Endometrial microvascular endothelial cells (primary cell): ENCODE data around the gene SH3BP4. TPM values are rescaled to one million over a fixed set of nuclear protein-coding genes. Genes with fewer than 3 reads are reported as not detected.

ENCODE experiments used
- in situ Hi-C: cut with HindIII; loops from 2 replicates; pipeline ENCODE4 v1.10.0; 2017; ENCODE audit warnings: low sequenced_read_pairs, low pct_unique_long_range_greater_than_20kb; ENCODE audit errors: inconsistent ontology term
- total RNA-seq: library from RNA; depleted of rRNA; stranded (reverse); fragments of >200 nt; gene quantifications from one replicate; pipeline ENCODE4 v1.2.3, GENCODE V29; 2015; ENCODE audit errors: inconsistent ontology term

The SH3BP4 gene, protein sequence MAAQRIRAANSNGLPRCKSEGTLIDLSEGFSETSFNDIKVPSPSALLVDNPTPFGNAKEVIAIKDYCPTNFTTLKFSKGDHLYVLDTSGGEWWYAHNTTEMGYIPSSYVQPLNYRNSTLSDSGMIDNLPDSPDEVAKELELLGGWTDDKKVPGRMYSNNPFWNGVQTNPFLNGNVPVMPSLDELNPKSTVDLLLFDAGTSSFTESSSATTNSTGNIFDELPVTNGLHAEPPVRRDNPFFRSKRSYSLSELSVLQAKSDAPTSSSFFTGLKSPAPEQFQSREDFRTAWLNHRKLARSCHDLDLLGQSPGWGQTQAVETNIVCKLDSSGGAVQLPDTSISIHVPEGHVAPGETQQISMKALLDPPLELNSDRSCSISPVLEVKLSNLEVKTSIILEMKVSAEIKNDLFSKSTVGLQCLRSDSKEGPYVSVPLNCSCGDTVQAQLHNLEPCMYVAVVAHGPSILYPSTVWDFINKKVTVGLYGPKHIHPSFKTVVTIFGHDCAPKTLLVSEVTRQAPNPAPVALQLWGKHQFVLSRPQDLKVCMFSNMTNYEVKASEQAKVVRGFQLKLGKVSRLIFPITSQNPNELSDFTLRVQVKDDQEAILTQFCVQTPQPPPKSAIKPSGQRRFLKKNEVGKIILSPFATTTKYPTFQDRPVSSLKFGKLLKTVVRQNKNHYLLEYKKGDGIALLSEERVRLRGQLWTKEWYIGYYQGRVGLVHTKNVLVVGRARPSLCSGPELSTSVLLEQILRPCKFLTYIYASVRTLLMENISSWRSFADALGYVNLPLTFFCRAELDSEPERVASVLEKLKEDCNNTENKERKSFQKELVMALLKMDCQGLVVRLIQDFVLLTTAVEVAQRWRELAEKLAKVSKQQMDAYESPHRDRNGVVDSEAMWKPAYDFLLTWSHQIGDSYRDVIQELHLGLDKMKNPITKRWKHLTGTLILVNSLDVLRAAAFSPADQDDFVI
- 44.5 TPM for total RNA-seq

DNA sequence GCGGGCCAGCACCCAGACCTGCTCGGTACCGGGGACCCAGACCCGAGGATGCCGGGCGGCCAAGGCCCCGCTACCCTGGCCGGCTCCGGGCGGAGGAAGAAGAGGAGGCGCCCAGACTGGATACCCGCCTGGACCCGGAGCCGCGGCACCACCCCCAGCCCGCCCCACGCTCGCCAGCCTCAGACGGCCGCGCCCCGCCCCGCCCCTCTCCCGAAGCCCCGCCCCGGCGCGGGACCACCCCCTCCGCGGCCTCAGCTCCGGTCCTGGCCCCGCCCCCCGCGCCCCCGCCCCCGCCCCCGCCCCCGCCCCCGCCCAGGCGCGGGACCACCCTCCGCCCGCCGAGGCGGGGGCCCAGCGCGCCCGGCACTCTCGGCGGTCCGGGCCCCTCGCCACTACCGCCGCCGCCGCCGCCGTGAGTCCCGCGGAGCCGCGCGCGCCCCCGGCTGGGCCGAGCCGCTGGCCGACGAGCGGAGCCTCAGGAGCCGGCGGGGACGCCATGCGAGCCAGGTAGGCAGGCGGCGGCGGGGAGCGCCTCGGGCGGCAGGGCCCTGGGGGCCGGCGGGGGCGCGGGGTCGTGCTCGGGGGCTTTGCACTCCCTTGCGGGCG, at the start of gene SH3BP4:
Gene SH3BP4, plus strand, starts transcription at position 354 of the 606 bp plus-strand sequence. CDS start 82,986 bp downstream, outside the sequence.
- in situ Hi-C loops, result no loop called here

DNA sequence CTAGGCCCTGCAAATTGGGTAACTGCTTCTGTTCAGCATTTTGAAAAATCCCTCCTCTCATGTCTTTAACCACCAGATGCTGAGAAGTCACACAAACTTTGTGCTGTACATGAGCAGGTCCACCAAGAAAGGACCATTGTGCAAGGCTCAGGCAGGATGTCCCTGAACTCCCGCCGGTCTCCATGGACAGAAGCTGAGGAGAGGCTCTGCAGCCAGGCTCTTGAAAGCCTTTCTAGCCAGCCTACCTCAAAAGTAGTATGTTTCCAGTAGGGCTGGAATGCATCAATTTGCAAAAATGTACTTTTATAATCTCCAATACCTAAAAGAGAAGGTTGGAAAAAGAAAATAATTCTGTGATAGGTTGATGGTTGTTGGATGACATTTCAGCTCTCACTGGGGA, 47.0 kb upstream of the SH3BP4 start:
- in situ Hi-C loops, result no loop called here

DNA sequence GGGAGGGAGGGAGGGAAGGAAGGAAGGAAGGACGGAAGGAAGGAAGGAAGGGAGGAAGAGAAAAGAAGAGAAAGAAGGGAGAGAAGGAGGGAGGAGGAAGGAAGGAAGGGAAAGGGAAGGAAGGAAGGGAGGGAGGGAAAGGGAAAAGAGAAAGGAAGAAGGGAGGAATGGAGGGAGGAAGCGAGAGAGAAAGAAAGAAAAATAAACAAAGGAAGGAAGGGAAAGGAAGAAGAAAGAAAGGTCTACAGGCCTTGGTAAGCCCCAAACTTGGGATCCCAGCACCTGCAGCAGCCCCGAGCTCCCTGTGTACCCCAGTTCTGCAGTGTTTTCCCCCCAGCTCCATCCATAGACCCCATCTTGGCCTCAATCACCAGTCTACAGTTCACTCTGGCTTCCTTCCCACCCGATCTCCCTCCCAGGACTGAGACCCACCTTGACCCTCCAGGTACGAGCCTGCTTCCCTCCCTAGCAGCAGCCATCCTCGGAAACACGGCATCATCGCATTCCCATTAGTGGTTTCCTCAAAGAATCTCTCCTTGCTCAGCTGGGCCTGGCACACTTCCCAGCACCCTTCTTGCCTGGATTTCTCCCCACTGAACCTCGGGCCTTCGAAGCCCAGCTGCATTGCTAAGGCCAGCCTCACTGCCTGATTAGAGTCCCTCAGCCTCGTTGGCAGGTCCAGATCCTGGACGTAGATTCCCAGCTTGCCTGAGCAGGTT, 46.1 kb upstream of the SH3BP4 start:
- in situ Hi-C loops, result no loop called here

DNA sequence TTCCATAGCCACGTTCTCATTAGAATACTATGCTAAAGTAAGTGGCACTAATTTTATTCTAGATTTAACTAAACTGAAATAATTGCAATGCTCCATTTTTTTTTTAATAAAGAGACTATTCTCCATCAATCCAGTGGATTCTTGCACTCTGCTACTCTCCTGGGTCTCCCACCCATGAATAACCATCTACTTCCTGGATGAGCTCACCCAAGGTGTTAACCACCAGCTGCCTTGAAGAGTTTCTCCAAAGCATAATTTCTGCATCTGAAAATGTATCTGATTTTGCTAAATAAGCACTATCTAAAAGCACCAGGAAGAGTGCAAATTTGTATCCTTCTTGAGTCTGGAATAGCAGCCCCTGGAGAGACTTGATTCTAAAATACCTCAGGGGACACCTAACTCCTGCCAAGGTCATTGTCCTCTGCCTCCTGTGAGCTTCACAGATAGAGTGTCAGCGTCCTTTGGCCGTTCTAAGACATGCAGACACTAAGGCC, 41.6 kb upstream of the SH3BP4 start:
- in situ Hi-C loops, result no loop called here

DNA sequence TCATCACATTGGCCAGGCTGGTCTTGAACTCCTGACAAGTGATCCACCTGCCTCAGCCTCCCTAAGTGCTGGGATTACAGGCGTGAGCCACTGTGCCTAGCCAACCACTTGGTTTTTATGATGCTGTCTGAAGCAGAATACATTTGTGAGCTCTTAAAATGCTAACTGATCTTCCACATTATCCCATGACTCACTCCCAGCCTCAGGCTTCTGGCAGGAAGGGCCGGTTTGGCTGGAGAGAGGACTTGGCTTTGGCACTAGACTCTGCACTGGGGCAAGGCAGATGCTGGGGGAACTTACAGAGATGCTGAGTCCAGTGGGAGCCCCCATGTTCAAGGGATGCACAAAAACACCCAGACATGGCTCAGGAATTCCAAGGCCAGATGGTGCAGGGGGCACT, 40.5 kb upstream of the SH3BP4 start:
- in situ Hi-C loops, result no loop called here

DNA sequence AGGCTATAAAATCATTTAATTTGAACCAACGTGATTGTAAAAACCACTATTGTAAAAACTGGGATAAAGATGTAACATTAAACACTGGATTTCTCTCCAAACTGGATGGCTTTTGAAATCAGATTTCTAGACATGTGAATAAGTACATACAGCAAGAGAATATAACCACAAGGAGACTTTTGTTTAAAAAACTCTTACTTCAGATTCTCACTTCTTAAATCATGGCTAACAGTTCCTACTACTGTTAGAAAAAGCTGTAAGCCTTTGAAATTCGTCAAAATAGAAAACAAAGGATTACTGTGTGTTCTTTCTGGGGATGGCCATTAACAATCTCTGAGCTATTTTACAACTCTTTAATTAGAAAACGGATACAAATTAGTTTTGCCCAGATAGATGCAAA, 39.4 kb upstream of the SH3BP4 start:
- in situ Hi-C loops, result no loop called here

DNA sequence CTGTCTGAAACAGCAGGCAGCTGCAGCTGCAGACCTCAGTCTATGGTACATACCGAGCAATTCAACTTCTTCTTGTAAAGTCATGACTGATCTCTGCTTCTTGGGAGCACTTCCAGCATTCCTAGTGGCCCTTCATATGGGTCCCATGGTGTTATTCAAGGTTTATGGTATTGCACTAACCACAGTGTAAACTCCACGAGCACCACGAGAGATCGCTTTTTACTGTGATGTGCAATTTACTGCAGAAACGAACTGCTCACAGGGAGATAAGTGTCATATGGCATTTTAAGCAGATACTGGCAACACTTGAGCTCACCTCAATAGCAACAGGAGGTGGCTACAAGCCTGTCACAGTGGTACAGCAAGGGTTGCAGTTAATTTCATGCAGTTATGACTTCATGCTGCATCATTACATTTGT, 38.6 kb upstream of the SH3BP4 start:
- in situ Hi-C loops, result no loop called here

DNA sequence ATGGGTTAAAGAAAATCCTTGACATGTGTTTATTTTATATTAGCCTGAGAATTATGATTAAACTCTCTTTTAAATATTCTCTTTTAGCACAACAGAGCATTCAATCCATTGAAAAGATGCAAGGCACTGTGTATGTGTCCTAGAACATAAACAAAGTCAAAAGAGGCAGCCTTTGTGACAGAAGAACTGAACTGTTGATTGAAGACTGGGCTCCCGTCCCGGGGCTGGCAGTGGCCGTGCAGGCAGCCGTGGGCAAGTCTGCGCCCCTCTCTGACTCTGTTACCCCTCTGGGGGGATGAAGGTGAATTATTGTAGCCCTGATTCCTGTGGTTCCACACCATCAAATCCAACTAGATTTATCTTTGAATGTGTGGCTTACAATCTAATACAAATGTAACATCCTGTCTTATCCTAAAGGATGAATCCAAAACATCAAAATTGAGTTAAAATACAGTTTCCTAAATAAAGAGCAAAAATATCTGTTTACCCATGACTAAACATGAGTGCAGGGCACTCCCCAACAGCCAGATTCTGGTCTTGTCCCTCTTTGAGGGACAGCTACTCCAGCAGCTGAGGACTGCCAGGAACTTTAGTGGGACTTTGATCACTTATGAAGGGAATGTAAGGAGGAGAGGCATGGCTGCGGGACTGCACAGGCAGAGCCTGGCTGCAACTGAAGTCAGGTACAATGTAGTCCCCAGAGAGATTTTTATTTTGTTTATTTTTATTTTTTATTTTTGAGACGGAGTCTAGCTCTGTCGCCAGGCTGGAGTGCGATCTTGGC, 37.3 kb upstream of the SH3BP4 start:
- in situ Hi-C loops, result no loop called here

DNA sequence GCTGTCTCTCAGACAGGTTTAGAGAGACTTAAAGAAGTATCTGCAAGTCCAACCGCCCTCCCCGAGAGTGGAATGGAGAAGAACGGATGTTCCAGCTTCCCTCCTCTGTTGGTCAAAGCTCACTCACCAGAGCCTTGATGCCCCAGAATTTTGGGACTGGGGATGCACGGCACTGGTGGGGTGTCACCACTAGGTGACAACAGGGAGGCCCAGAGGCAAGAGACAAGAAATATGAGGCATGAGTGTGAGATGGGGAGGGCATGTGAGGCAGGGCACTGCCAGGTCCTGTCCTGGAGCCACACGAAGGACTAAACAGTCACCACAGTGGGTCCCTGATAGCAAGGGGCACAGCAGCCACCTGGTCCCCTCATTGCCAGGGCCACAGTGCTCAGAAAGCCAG, 35.1 kb upstream of the SH3BP4 start:
- in situ Hi-C loops, result no loop called here

DNA sequence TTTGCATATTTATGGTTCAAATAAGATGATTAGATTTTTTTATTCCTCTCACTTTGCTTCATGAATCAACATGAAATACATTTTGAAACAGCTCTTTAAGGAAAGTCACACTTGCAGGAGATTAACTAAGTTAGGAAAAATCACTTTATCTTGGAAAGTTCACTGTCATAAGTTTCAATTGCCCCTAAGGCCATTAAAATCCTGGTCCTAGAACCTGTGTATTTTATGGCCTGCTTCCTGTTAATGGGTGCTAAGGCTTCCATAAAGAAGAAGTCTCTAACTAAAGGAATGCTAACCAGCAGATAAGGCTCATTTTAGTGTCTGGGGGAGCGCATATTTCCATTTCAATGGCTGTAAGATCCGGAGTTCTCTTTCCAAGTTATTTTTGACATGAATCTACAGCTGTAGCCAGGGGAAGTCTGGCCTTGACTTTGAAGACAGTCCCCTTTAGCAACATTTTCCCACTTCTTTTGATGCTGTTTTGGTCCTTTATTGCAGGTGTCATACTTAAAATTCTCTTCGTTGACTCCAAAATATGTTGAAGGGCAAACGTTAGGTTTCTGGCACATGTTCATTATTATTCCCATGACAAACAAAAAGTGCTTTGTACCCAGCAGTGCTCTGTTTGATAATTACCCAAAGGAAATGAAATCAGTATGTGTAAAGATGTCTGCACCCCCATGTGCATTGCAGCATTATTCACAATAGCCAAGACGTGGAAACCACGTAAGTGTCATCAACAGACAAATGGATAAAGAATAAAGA, 34.4 kb upstream of the SH3BP4 start:
- in situ Hi-C loops, result no loop called here

DNA sequence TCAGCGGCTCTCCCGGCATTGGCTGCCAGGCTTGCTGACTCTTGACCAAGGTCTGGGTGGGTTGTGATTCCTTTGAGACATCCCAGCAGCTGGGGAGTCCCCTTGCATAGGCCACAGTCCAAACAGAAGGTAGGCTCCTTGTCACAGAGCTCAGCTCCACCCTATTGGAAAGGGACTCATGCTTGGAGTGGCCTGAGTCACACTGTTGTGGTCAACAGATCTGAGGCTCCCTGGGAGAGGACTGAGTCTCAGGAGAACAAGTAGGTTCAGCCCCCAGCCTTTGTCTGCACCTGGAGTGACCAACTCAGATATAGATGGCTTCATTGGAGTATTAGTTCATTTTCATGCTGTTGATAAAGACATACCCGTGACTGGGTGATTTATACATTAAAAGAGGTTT, 32.1 kb upstream of the SH3BP4 start:
- in situ Hi-C loops, result no loop called here

DNA sequence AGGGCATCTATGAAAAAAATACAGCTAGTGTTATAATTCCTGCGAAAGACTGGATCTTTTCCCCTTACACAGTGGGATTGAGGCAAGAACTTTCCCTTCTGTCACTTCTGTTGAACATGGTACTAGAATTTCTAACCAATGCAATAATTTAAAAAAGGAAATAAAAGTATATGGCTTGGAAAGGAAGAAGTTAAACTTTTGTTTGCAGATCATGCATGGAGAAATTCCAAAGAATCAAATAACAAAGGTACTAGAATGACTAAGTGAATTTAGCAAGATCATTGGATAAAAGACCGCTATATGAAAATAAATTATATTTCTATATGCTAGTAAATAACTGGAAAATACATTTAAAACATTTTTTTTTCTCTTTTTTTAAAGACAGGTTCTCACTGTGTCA, 31.0 kb upstream of the SH3BP4 start:
- in situ Hi-C loops, result no loop called here

DNA sequence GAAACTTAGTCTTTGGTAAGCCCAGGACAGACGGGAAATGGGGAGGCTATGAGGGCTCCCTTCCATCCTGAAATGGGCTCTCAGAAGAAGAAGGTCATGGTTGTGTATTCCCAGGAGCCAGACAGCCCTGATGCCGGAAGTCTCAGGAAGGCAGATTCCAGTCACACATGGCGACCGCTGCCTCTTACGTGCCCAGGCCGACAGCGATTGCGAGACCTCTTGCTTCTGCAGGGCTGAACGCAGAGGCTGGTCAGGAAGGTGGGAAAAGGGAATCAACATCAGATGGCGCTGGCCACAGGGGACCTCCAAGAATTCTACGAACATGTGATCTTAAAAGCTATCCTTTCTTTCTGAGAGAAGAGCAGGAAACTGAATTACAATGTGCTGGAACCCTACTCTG, 22.8 kb upstream of the SH3BP4 start:
- in situ Hi-C loops, result no loop called here

DNA sequence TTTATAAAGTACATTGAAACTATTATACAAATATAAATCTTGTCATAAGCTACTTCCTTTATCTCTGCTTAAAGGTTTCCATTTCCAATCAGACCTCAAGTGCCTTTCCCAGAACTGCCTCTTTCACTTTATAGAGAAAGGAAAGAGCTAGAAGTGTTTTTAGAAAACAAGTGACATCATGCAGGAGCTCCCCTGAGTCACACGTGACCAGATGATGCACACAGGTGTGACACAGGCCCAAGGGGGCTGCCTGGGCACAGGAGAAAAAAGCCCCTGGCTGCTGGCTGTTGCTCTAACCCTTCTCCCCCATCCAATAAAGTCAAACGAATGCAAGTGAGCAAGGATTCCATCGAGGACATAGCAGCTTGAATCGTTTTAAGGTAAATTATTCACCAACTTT, 21.4 kb upstream of the SH3BP4 start:
- in situ Hi-C loops, result no loop called here

DNA sequence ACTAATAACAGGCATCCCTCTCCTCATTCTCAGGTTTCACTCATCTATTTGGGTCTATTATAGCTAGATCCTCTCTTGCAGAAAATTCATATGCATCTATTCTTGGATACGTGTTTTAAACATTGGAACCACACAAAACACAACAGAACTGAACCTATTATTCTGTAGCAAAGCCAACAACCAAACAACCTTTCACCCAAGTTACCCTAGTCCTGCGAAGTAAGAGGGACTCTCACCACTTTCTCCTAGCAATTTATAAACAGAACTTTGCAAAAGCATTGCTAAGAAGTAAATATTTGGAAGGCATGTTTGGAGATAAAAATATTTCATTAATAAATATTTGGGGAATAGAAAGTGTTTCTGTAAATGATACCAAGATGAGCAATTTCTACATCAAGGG, 20.4 kb upstream of the SH3BP4 start:
- in situ Hi-C loops, result no loop called here

DNA sequence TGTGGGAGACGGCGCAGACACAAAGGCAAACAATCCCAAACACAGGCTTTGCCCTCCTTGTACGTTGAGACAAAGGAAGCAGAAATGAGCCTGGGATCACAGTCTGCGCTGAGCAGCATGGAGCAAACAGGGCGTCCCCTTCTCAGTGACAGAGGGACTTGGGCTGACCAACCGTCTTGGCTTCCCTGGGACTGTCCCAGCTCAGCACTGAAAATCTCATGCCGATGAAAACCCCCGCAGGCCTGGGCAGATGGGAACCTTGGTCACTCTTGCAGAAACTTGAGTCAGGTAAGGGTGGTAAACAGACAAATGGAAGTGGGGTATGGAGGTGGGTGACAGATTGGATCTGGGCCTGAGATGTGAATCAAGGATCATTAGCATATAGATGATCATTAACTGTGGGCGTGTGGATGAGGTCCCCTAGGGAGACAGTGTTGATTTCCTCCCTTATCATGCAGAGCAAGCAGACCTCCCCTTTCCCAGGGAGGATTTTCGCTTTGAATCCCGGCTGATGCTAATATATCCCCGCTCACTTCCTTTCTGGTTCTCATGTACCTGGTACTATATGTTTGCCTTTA, 19.1 kb upstream of the SH3BP4 start:
- in situ Hi-C loops, result no loop called here

DNA sequence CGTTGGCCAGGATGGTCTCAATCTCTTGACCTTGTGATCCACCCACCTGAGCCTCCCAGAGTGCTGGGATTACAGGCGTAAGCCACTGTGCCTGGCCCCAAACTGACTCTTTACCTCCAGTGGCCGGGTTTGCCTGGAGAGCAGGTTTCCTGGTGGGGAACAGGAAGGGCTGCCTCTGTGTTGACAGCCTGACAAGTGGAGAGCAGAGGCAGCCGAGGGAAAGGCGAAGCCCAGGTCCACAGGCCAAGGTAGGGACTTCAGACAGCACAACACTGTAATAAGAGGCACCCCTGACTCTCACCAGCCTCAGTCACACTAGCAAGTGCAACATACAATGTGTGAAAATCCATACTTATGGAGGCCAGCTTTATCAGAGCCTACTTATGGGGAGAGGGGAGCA, 16.5 kb upstream of the SH3BP4 start:
- in situ Hi-C loops, result no loop called here
